ENCODE results near the gene C1orf141. TPM values are rescaled to one million over a fixed set of nuclear protein-coding genes. Genes with fewer than 3 reads are reported as not detected.

C1orf141 gene
- total and polyA plus RNA-seq, 7 experiments from 2014 or later: not detected

- no peak overlapping the region for H3K27ac ChIP-seq (ENCODE audit: low read depth, low read length)
- Mint-ChIP-seq H3K27ac (no peak overlapping the region), H3K4me1 (no peaks in the 10 kb centered on the region), H3K36me3 (no peaks in the 10 kb centered on the region), H3K4me3 (no peak overlapping the region), H3K9me3 (peaks cover 0 to 6% (median 0%) of the 10 kb centered on the region in 11 donors), H3K27me3 (peaks cover 0 to 15% (median 3%) of the 10 kb centered on the region in 5 donors)
- intact Hi-C loops (cut with micrococcal nuclease): no loop called here
- H3K9me3 ChIP-seq (ENCODE audit: control insufficient read depth in 2 of 3, low read length in 3 of 3): no peaks in the 10 kb centered on the region
- DNase-seq (no peak), ATAC-seq (no peak)
- H3K4me1 ChIP-seq (ENCODE audit: control insufficient read depth in 2 of 2, insufficient read depth in 2 of 2, low read length in 2 of 2): no peaks in the 10 kb centered on the region
- ChIA-PET CTCF (no interaction called here), POLR2A (no interaction called here)
- H3K27me3 ChIP-seq (ENCODE audit: control insufficient read depth in 2 of 2, insufficient read depth in 2 of 2, low read length in 2 of 2): no peaks in the 10 kb centered on the region
- H3K4me3 ChIP-seq (ENCODE audit: low read length): no peak overlapping the region
- H3K36me3 ChIP-seq (ENCODE audit: control insufficient read depth in 2 of 3, insufficient read depth in 3 of 3, low read length in 3 of 3): no peaks in the 10 kb centered on the region
Observed at GRCh38 chr1:67094191-67094590, 40.6 kb downstream of the C1orf141 start.

- no peaks in the 10 kb centered on the region for H3K4me1 ChIP-seq (ENCODE audit: control insufficient read depth in 2 of 2, insufficient read depth in 2 of 2, low read length in 2 of 2)
- Mint-ChIP-seq H3K4me3 (no peak overlapping the region), H3K27me3 (peaks cover 0 to 6% (median under 1%) of the 10 kb centered on the region in 5 donors), H3K4me1 (peaks cover 0 to 2% (median 0%) of the 10 kb centered on the region in 7 donors), H3K36me3 (peaks cover 0 to 4% (median 0%) of the 10 kb centered on the region in 5 donors), H3K9me3 (peaks cover 0 to 13% (median 1%) of the 10 kb centered on the region in 11 donors), H3K27ac (no peak overlapping the region)
- POLR2A ChIA-PET: interaction anchor here (0.6 kb wide), 1 partner anchor 29 kb away, joined by 3 read pairs; no protein-coding TSS in a partner anchor
- H3K9me3 ChIP-seq (ENCODE audit: control insufficient read depth in 2 of 3, low read length in 3 of 3): no peaks in the 10 kb centered on the region
- CTCF ChIA-PET: interaction anchor here (0.5 kb wide), 1 partner anchor 48 kb away, joined by 6 read pairs; no protein-coding TSS in a partner anchor
- intact Hi-C loops (cut with micrococcal nuclease): no loop called here
- H3K36me3 ChIP-seq (ENCODE audit: control insufficient read depth in 2 of 3, insufficient read depth in 3 of 3, low read length in 3 of 3): no peaks in the 10 kb centered on the region
- no peak for DNase-seq
- H3K27ac ChIP-seq (ENCODE audit: low read depth, low read length): no peak overlapping the region
- H3K27me3 ChIP-seq (ENCODE audit: control insufficient read depth in 2 of 2, insufficient read depth in 2 of 2, low read length in 2 of 2): no peaks in the 10 kb centered on the region
- H3K4me3 ChIP-seq (ENCODE audit: low read length): no peak overlapping the region
- ATAC-seq: no peak
Observed at GRCh38 chr1:67089685-67090208, 45.0 kb downstream of the C1orf141 start.

DNA sequence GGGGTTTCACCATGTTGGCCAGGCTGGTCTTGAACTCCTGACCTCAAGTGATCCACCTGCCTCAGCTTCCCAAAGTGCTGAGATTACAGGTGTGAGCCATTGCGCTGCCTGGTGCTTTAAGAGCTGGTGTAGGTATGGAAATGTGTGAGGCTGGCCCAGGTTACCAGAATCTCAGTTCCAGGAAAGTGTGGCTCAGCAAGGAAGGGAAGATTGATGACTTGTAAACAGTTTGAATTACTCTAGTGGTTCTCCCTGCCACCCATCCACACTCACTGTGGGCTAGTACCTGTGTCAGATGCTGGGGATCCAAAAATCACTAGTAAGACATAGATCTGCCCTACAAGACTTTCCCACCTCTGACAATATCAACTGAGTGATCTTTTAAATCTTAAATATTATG, 46.3 kb downstream of the C1orf141 start:
- no peak overlapping the region for H3K4me3 Mint-ChIP-seq
- ATAC-seq (no peak), DNase-seq (no peak)
- Histone ChIP-seq H3K9me3 (ENCODE audit: control insufficient read depth in 2 of 3, low read length in 3 of 3) (no peaks in the 10 kb centered on the region), H3K4me3 (ENCODE audit: low read length) (no peak overlapping the region), H3K27me3 (ENCODE audit: control insufficient read depth in 2 of 2, insufficient read depth in 2 of 2, low read length in 2 of 2) (no peaks in the 10 kb centered on the region), H3K4me1 (ENCODE audit: control insufficient read depth in 2 of 2, insufficient read depth in 2 of 2, low read length in 2 of 2) (no peaks in the 10 kb centered on the region), H3K27ac (ENCODE audit: low read depth, low read length) (no peak overlapping the region), H3K36me3 (ENCODE audit: control insufficient read depth in 2 of 3, insufficient read depth in 3 of 3, low read length in 3 of 3) (no peaks in the 10 kb centered on the region)
- H3K27me3 Mint-ChIP-seq: peaks cover 0 to 6% (median 0%) of the 10 kb centered on the region in 5 donors
- H3K36me3 Mint-ChIP-seq: peaks cover 0 to 4% (median 0%) of the 10 kb centered on the region in 5 donors
- intact Hi-C loops (cut with micrococcal nuclease): no loop called here
- peaks cover 0 to 2% (median 0%) of the 10 kb centered on the region in 7 donors for H3K4me1 Mint-ChIP-seq
- POLR2A ChIA-PET: no interaction called here
- peaks cover 0 to 13% (median 1%) of the 10 kb centered on the region in 11 donors for H3K9me3 Mint-ChIP-seq
- H3K27ac Mint-ChIP-seq: no peak overlapping the region
- CTCF ChIA-PET: no interaction called here

- Histone ChIP-seq H3K27ac (ENCODE audit: low read depth, low read length) (no peak overlapping the region), H3K27me3 (ENCODE audit: control insufficient read depth in 2 of 2, insufficient read depth in 2 of 2, low read length in 2 of 2) (no peaks in the 10 kb centered on the region), H3K4me1 (ENCODE audit: control insufficient read depth in 2 of 2, insufficient read depth in 2 of 2, low read length in 2 of 2) (no peaks in the 10 kb centered on the region), H3K4me3 (ENCODE audit: low read length) (no peak overlapping the region), H3K36me3 (ENCODE audit: control insufficient read depth in 2 of 3, insufficient read depth in 3 of 3, low read length in 3 of 3) (no peaks in the 10 kb centered on the region), H3K9me3 (ENCODE audit: control insufficient read depth in 2 of 3, low read length in 3 of 3) (no peaks in the 10 kb centered on the region)
- CTCF ChIA-PET: interaction anchor here (1.1 kb wide), 1 partner anchor 104 kb away, joined by 3 read pairs; no protein-coding TSS in a partner anchor
- Mint-ChIP-seq H3K9me3 (peaks cover 0 to 13% (median 1%) of the 10 kb centered on the region in 11 donors), H3K27ac (no peak overlapping the region), H3K4me3 (no peak overlapping the region), H3K4me1 (peaks cover 0 to 2% (median 0%) of the 10 kb centered on the region in 7 donors), H3K27me3 (no peaks in the 10 kb centered on the region), H3K36me3 (peaks cover 0 to 4% (median 0%) of the 10 kb centered on the region in 5 donors)
- POLR2A ChIA-PET: no interaction called here
- intact Hi-C loops (cut with micrococcal nuclease): no loop called here
- DNase-seq: no peak
- ATAC-seq: no peak
Observed at GRCh38 chr1:67085326-67085725, 49.4 kb downstream of the C1orf141 start.

DNA sequence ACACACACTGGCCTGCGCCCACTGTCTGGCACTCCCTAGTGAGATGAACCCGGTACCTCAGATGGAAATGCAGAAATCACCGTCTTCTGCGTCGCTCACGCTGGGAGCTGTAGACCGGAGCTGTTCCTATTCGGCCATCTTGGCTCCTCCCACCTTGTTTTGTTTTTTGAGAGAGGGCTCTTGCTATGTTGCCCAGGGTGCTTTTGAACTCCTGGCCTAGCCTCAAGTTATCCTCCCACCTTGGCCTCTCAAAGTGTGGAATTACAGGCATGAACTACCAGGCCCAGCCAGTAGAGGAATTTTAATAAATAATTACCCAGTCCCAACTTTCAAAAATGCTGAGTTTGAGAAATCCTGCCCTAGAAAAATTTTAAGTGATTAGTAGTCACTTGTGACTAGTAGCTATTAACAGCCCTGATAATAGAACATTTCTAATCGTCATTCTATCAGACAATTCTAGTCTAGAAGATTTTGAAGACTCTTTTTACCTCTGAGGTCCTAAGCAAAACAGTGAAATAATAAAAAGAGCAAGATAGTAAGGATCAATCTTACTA, 49.9 kb downstream of the C1orf141 start:
- Mint-ChIP-seq H3K27ac (no peak overlapping the region), H3K9me3 (peaks cover 0 to 13% (median 1%) of the 10 kb centered on the region in 11 donors), H3K27me3 (no peaks in the 10 kb centered on the region), H3K4me1 (peaks cover 0 to 2% (median 0%) of the 10 kb centered on the region in 7 donors), H3K36me3 (peaks cover 0 to 4% (median 0%) of the 10 kb centered on the region in 5 donors), H3K4me3 (no peak overlapping the region)
- Histone ChIP-seq H3K9me3 (ENCODE audit: control insufficient read depth in 2 of 3, low read length in 3 of 3) (no peaks in the 10 kb centered on the region), H3K36me3 (ENCODE audit: control insufficient read depth in 2 of 3, insufficient read depth in 3 of 3, low read length in 3 of 3) (no peaks in the 10 kb centered on the region), H3K4me1 (ENCODE audit: control insufficient read depth in 2 of 2, insufficient read depth in 2 of 2, low read length in 2 of 2) (no peaks in the 10 kb centered on the region), H3K27me3 (ENCODE audit: control insufficient read depth in 2 of 2, insufficient read depth in 2 of 2, low read length in 2 of 2) (no peaks in the 10 kb centered on the region), H3K27ac (ENCODE audit: low read depth, low read length) (no peak overlapping the region), H3K4me3 (ENCODE audit: low read length) (no peak overlapping the region)
- intact Hi-C loops (cut with micrococcal nuclease): no loop called here
- ChIA-PET CTCF (interaction anchor here (1.1 kb wide), 1 partner anchor 103 kb away, joined by 3 read pairs; no protein-coding TSS in a partner anchor), POLR2A (no interaction called here)
- ATAC-seq: no peak
- no peak for DNase-seq

GRCh38 chr1:67078291-67078690, 56.5 kb downstream of the C1orf141 start:
- H3K27ac ChIP-seq (ENCODE audit: low read depth, low read length): no peak overlapping the region
- Mint-ChIP-seq H3K27me3 (peaks cover 0 to 2% (median 0%) of the 10 kb centered on the region in 5 donors), H3K4me1 (no peaks in the 10 kb centered on the region), H3K9me3 (peaks cover 0 to 7% (median 0%) of the 10 kb centered on the region in 11 donors), H3K27ac (no peak overlapping the region), H3K36me3 (peaks cover 0 to under 1% (median 0%) of the 10 kb centered on the region in 5 donors), H3K4me3 (no peak overlapping the region)
- H3K4me1 ChIP-seq (ENCODE audit: control insufficient read depth in 2 of 2, insufficient read depth in 2 of 2, low read length in 2 of 2): no peaks in the 10 kb centered on the region
- DNase-seq: no peak
- no peak overlapping the region for H3K4me3 ChIP-seq (ENCODE audit: low read length)
- no peaks in the 10 kb centered on the region for H3K27me3 ChIP-seq (ENCODE audit: control insufficient read depth in 2 of 2, insufficient read depth in 2 of 2, low read length in 2 of 2)
- no peaks in the 10 kb centered on the region for H3K9me3 ChIP-seq (ENCODE audit: control insufficient read depth in 2 of 3, low read length in 3 of 3)
- intact Hi-C loops (cut with micrococcal nuclease): no loop called here
- no peak for ATAC-seq
- no peaks in the 10 kb centered on the region for H3K36me3 ChIP-seq (ENCODE audit: control insufficient read depth in 2 of 3, insufficient read depth in 3 of 3, low read length in 3 of 3)
- ChIA-PET POLR2A (no interaction called here), CTCF (no interaction called here)

GRCh38 chr1:67077593-67077992, 57.2 kb downstream of the C1orf141 start:
- H3K9me3 ChIP-seq (ENCODE audit: control insufficient read depth in 2 of 3, low read length in 3 of 3): no peaks in the 10 kb centered on the region
- POLR2A ChIA-PET: no interaction called here
- no peak overlapping the region for H3K27ac Mint-ChIP-seq
- H3K4me3 Mint-ChIP-seq: no peak overlapping the region
- no peaks in the 10 kb centered on the region for H3K4me1 ChIP-seq (ENCODE audit: control insufficient read depth in 2 of 2, insufficient read depth in 2 of 2, low read length in 2 of 2)
- intact Hi-C loops (cut with micrococcal nuclease): no loop called here
- ATAC-seq: no peak
- H3K36me3 ChIP-seq (ENCODE audit: control insufficient read depth in 2 of 3, insufficient read depth in 3 of 3, low read length in 3 of 3): no peaks in the 10 kb centered on the region
- no peak overlapping the region for H3K27ac ChIP-seq (ENCODE audit: low read depth, low read length)
- peaks cover 0 to 8% (median 3%) of the 10 kb centered on the region in 5 donors for H3K36me3 Mint-ChIP-seq
- H3K27me3 Mint-ChIP-seq: peaks cover 0 to 4% (median 2%) of the 10 kb centered on the region in 5 donors
- no peaks in the 10 kb centered on the region for H3K27me3 ChIP-seq (ENCODE audit: control insufficient read depth in 2 of 2, insufficient read depth in 2 of 2, low read length in 2 of 2)
- H3K4me1 Mint-ChIP-seq: no peaks in the 10 kb centered on the region
- CTCF ChIA-PET: no interaction called here
- H3K9me3 Mint-ChIP-seq: peaks cover under 1 to 14% (median 6%) of the 10 kb centered on the region in 11 donors
- no peak for DNase-seq
- H3K4me3 ChIP-seq (ENCODE audit: low read length): no peak overlapping the region

Data from naive thymus-derived CD4-positive, alpha-beta T cell (primary cell).